ENCODE data around the gene LPIN1. TPM values are rescaled to one million over a fixed set of nuclear protein-coding genes. Genes with fewer than 3 reads are reported as not detected.

LPIN1 gene
- total RNA-seq, 2 experiments from 2014 or later = 115 to 128 TPM

GRCh38 chr2:11831415-11831814 lies 85.0 kb downstream of the LPIN1 start:
- Mint-ChIP-seq H3K27me3 (no peaks in the 10 kb centered on the region), H3K4me1 (ENCODE audit: low read depth) (peaks cover 37% of the 10 kb centered on the region), H3K4me3 (no peak overlapping the region), H3K27ac (no peak overlapping the region), H3K9me3 (no peaks in the 10 kb centered on the region), H3K36me3 (ENCODE audit: low read depth) (peaks cover 14% of the 10 kb centered on the region)
- no peak overlapping the region for H3K27ac ChIP-seq (ENCODE audit: low read depth in 1 of 2, low read length in 2 of 2)
- intact Hi-C loops (cut with DNase I, micrococcal nuclease) = loop anchor here in 1 of 2 experiments (2.0 kb wide), 1 partner anchor 889 kb away; no protein-coding TSS in a partner anchor
- DNase-seq = no peak
- no peak for ATAC-seq (ENCODE audit: poor library complexity)
- no peak overlapping the region for H3K4me3 ChIP-seq (ENCODE audit: low read length)
- CTCF ChIA-PET = no interaction called here
- no peaks in the 10 kb centered on the region for H3K27me3 ChIP-seq (ENCODE audit: control insufficient read depth in 1 of 2, insufficient read depth in 2 of 2, low read length in 2 of 2)
- POLR2A ChIA-PET = interaction anchor here (1.0 to 1.8 kb wide), 2 partner anchors 657 to 878 kb away, joined by 3 to 5 read pairs; no protein-coding TSS in a partner anchor
- no peak for TF ChIP-seq CTCF (IDR thresholded peaks at IDR 0.05)
- peaks cover 20% of the 10 kb centered on the region for H3K4me1 ChIP-seq (ENCODE audit: insufficient read depth, low read length)
- peaks cover 10% of the 10 kb centered on the region for H3K36me3 ChIP-seq (ENCODE audit: insufficient read depth, low read length)
- H3K9me3 ChIP-seq (ENCODE audit: control insufficient read depth in 1 of 2, insufficient read depth in 1 of 2, low read length in 2 of 2) = peaks cover 7 to 8% of the 10 kb centered on the region in 2 experiments

- ATAC-seq (ENCODE audit: poor library complexity) (no peak), DNase-seq (no peak)
- H3K27ac Mint-ChIP-seq = no peak overlapping the region
- Histone ChIP-seq H3K27me3 (ENCODE audit: control insufficient read depth in 1 of 2, insufficient read depth in 2 of 2, low read length in 2 of 2) (no peaks in the 10 kb centered on the region), H3K27ac (ENCODE audit: low read depth in 1 of 2, low read length in 2 of 2) (no peak overlapping the region), H3K4me3 (ENCODE audit: low read length) (no peak overlapping the region), H3K9me3 (ENCODE audit: control insufficient read depth in 1 of 2, insufficient read depth in 1 of 2, low read length in 2 of 2) (peaks cover 8 to 10% of the 10 kb centered on the region in 2 experiments), H3K36me3 (ENCODE audit: insufficient read depth, low read length) (peaks cover 3% of the 10 kb centered on the region), H3K4me1 (ENCODE audit: insufficient read depth, low read length) (peaks cover 20% of the 10 kb centered on the region)
- H3K36me3 Mint-ChIP-seq (ENCODE audit: low read depth) = peaks cover 3% of the 10 kb centered on the region
- no peak overlapping the region for H3K4me3 Mint-ChIP-seq
- no peaks in the 10 kb centered on the region for H3K27me3 Mint-ChIP-seq
- no peak for TF ChIP-seq CTCF (IDR thresholded peaks at IDR 0.05)
- H3K4me1 Mint-ChIP-seq (ENCODE audit: low read depth) = peaks cover 33% of the 10 kb centered on the region
- H3K9me3 Mint-ChIP-seq = no peaks in the 10 kb centered on the region
- intact Hi-C loops (cut with DNase I, micrococcal nuclease) = no loop called here
- ChIA-PET POLR2A (no interaction called here), CTCF (no interaction called here)
These were observed 86.1 kb downstream of the LPIN1 start for GRCh38 chr2:11832531-11832930.

GRCh38 chr2:11833601-11834000 lies 87.2 kb downstream of the LPIN1 start:
- Histone ChIP-seq H3K36me3 (ENCODE audit: insufficient read depth, low read length) (no peaks in the 10 kb centered on the region), H3K27me3 (ENCODE audit: control insufficient read depth in 1 of 2, insufficient read depth in 2 of 2, low read length in 2 of 2) (no peaks in the 10 kb centered on the region), H3K27ac (ENCODE audit: low read depth in 1 of 2, low read length in 2 of 2) (no peak overlapping the region), H3K9me3 (ENCODE audit: control insufficient read depth in 1 of 2, insufficient read depth in 1 of 2, low read length in 2 of 2) (peaks cover 8 to 10% of the 10 kb centered on the region in 2 experiments), H3K4me3 (ENCODE audit: low read length) (no peak overlapping the region), H3K4me1 (ENCODE audit: insufficient read depth, low read length) (peaks cover 20% of the 10 kb centered on the region)
- Mint-ChIP-seq H3K4me3 (no peak overlapping the region), H3K36me3 (ENCODE audit: low read depth) (no peaks in the 10 kb centered on the region), H3K27ac (no peak overlapping the region), H3K4me1 (ENCODE audit: low read depth) (peaks cover 29% of the 10 kb centered on the region), H3K27me3 (no peaks in the 10 kb centered on the region), H3K9me3 (no peaks in the 10 kb centered on the region)
- no peak for TF ChIP-seq CTCF (IDR thresholded peaks at IDR 0.05)
- ATAC-seq (ENCODE audit: poor library complexity) (no peak), DNase-seq (no peak)
- ChIA-PET POLR2A (no interaction called here), CTCF (no interaction called here)
- intact Hi-C loops (cut with DNase I, micrococcal nuclease) = no loop called here

Data from CD4-positive, alpha-beta T cell (primary cell).